K562 (cell line): ENCODE data around the gene SPATS2L. TPM values are rescaled to one million over a fixed set of nuclear protein-coding genes. Genes with fewer than 3 reads are reported as not detected.

Experiments used
- ATAC-seq: fragments of 200-7000 bp; cut with Tn5 transposase; 3 replicates; pipeline ENCODE4 v1.9.1; 2020; ENCODE audit warnings: moderate library complexity
- BruUV-seq: library from RNA; stranded (reverse); fragments of 400-500 nt; replicated peaks from 2 replicates; lab custom pipeline; 2021; lab: Mats Ljungman, UMichigan
- CTCF ChIA-PET: fragments of 300-600 bp; formaldehyde crosslinking; extraction: SDS; loops from one replicate; lab custom pipeline; 2021; ENCODE audit warnings: low intra/inter-chr PET ratio; lab: Yijun Ruan, JAX
- POLR2A ChIA-PET: fragments of 300-600, 350-650 bp; sonication (Branson Sonifier 250); formaldehyde crosslinking; extraction: SDS; loops from one replicate; lab custom pipeline; 2021; ENCODE audit warnings: antibody characterized with exemption, inconsistent platforms; lab: Yijun Ruan, JAX
- DNase-seq, 4 experiments: peaks; one replicate each; pipeline versions ENCODE4 v3.0.0 to v3.0.0-alpha.2; 2011 to 2018; ENCODE audit warnings: low spot score in 3 of 4, mixed read lengths in 3 of 4; ENCODE audit errors: extremely low read depth in 1 of 4
- FAIRE-seq: peaks from 2 replicates; lab custom pipeline; 2011; peaks lifted over from hg19 to GRCh38; lab: Jason Lieb, UNC
- H2AFZ ChIP-seq: 2 replicates; pipeline ENCODE4 v1.6.0; 2011; ENCODE audit warnings: low read depth, low read length, control low read depth, inconsistent platforms
- H3K27ac ChIP-seq: fragments of 200-600 bp; 3 replicates; pipeline ENCODE4 v1.8.0; 2011; ENCODE audit warnings: low read depth, mild to moderate bottlenecking, control low read depth, inconsistent platforms, low read length, moderate library complexity, mixed read lengths; ENCODE audit errors: extremely low read depth
- H3K27me3 ChIP-seq, 2 experiments: fragments of 300-600 bp in 1 of 2; 2 replicates in 1 of 2; 3 replicates in 1 of 2; pipeline versions ENCODE4 v1.6.0 to v1.8.0; 2011; ENCODE audit warnings: inconsistent platforms in 2 of 2, low read length in 2 of 2, mild to moderate bottlenecking in 1 of 2, mixed read lengths in 1 of 2, moderate library complexity in 1 of 2; ENCODE audit not compliant: control insufficient read depth in 2 of 2, insufficient read depth in 2 of 2
- H3K36me3 ChIP-seq: fragments of 300-600 bp; 3 replicates; pipeline ENCODE4 v1.8.0; 2011; ENCODE audit warnings: mild to moderate bottlenecking, low read length, inconsistent platforms; ENCODE audit not compliant: control insufficient read depth, insufficient read depth
- H3K4me1 ChIP-seq, 2 experiments: fragments of 200-600 bp in 1 of 2; replicated peaks in 1 of 2; 2 replicates in 1 of 2; 3 replicates in 1 of 2; pipeline versions ENCODE4 v1.5.1 to v1.8.0; 2011; ENCODE audit warnings: inconsistent platforms in 2 of 2, low read length in 2 of 2, mild to moderate bottlenecking in 1 of 2, mixed read lengths in 1 of 2, moderate library complexity in 1 of 2; ENCODE audit not compliant: control insufficient read depth in 2 of 2, insufficient read depth in 2 of 2
- H3K4me2 ChIP-seq: 2 replicates; pipeline ENCODE4 v1.6.1; 2011; ENCODE audit warnings: low read length, control low read depth, inconsistent platforms, mixed read lengths; ENCODE audit not compliant: insufficient read depth
- H3K4me3 ChIP-seq: fragments of 200-600 bp; sonication (generic), shearing (Covaris generic); 2 replicates; pipeline ENCODE4 v1.5.1; 2016; ENCODE audit warnings: control low read depth, inconsistent platforms
- H3K79me2 ChIP-seq: fragments of 200-600 bp; 3 replicates; pipeline ENCODE4 v1.8.0; 2011; ENCODE audit warnings: low read length, inconsistent platforms; ENCODE audit not compliant: control insufficient read depth, insufficient read depth
- H3K9ac ChIP-seq, 2 experiments: 2 replicates each; pipeline versions ENCODE4 v1.6.0 to v1.6.1; 2011; ENCODE audit warnings: low read depth in 2 of 2, low read length in 2 of 2, control low read depth in 1 of 2, inconsistent platforms in 1 of 2, mild to moderate bottlenecking in 1 of 2, mixed read lengths in 1 of 2; ENCODE audit not compliant: insufficient read depth in 1 of 2
- H3K9me1 ChIP-seq: one replicate; pipeline ENCODE4 v1.6.0; 2011; ENCODE audit warnings: inconsistent platforms, mild to moderate bottlenecking, low read length, moderate library complexity; ENCODE audit not compliant: control insufficient read depth, insufficient read depth
- H3K9me3 ChIP-seq: replicated peaks from 2 replicates; pipeline ENCODE4 v1.5.1; 2011; ENCODE audit warnings: low read depth, low read length, inconsistent platforms; ENCODE audit not compliant: control insufficient read depth, insufficient read depth
- H4K20me1 ChIP-seq: replicated peaks from 2 replicates; pipeline ENCODE4 v1.6.1; 2011; ENCODE audit warnings: low read length, inconsistent platforms, mixed read lengths; ENCODE audit not compliant: control insufficient read depth, insufficient read depth
- CCNT2 ChIP-seq: IDR thresholded peaks from 2 replicates; pipeline ENCODE4 v1.6.1; 2011; ENCODE audit warnings: borderline replicate concordance, low read depth, mild to moderate bottlenecking, moderate library complexity, mixed read lengths, low read length; ENCODE audit not compliant: insufficient read length; ENCODE audit errors: extremely low read depth
- HNRNPL ChIP-seq: fragments of 200-400 bp; formaldehyde crosslinking; IDR thresholded peaks from 2 replicates; pipeline ENCODE4 v1.6.1; 2017; ENCODE audit warnings: low read depth, mild to moderate bottlenecking, low read length
- IRF2 ChIP-seq: sonication (generic); formaldehyde crosslinking; IDR thresholded peaks from 2 replicates; pipeline ENCODE4 v1.8.1; 2022; ENCODE audit warnings: mild to moderate bottlenecking, missing genetic modification reagents
- LARP7 ChIP-seq: fragments of 450-650 bp; IDR thresholded peaks from 2 replicates; pipeline ENCODE4 v1.6.1; 2016
- MEF2A ChIP-seq: IDR thresholded peaks from 2 replicates; pipeline ENCODE4 v1.6.1; 2011; ENCODE audit warnings: low read depth, mild to moderate bottlenecking, low read length, moderate library complexity; ENCODE audit not compliant: control insufficient read depth
- PHB2 ChIP-seq: fragments of 450-650 bp; IDR thresholded peaks from 2 replicates; pipeline ENCODE4 v1.6.1; 2017; ENCODE audit warnings: low read depth
- PRMT5 ChIP-seq: sonication (generic); formaldehyde crosslinking; IDR thresholded peaks from 2 replicates; pipeline ENCODE4 v1.5.0; 2020; ENCODE audit warnings: missing genetic modification reagents
- STAT5B ChIP-seq: fragments of 250-450 bp; sonication (Bioruptor Pico); IDR thresholded peaks from 2 replicates; pipeline ENCODE4 v1.8.0; 2021; ENCODE audit warnings: mild to moderate bottlenecking, inconsistent platforms
- ZNF124 ChIP-seq: sonication (generic); formaldehyde crosslinking; IDR thresholded peaks from 2 replicates; pipeline ENCODE4 v1.8.1; 2022; ENCODE audit warnings: missing genetic modification reagents
- ZNF175 ChIP-seq: fragments of 200-800 bp; sonication (Bioruptor generic); IDR thresholded peaks from 2 replicates; pipeline ENCODE4 v1.6.1; 2016; ENCODE audit warnings: low read depth, mild to moderate bottlenecking, missing genetic modification characterization, missing compliant biosample characterization
- ZNF239 ChIP-seq: fragments of 250-450 bp; sonication (Bioruptor Pico); IDR thresholded peaks from 2 replicates; pipeline ENCODE4 v1.4.0; 2020; ENCODE audit warnings: mild to moderate bottlenecking
- ZNF707 ChIP-seq: fragments of 250-450 bp; sonication (Bioruptor Pico); conservative IDR thresholded peaks from 2 replicates; pipeline ENCODE4 v1.8.0; 2022; ENCODE audit warnings: inconsistent platforms, mild to moderate bottlenecking, moderate library complexity
- in situ Hi-C: fragments of 300-500 bp; cut with MboI; formaldehyde crosslinking; loops from 4 replicates; pipeline ENCODE4 v1.15.0; 2018; ENCODE audit warnings: inconsistent platforms, mixed read lengths
- intact Hi-C: fragments of 100-400 bp; cut with micrococcal nuclease; formaldehyde crosslinking; loops from 2 replicates; pipeline ENCODE4 v1.14.2; 2022
- polyA plus RNA-seq, 8 experiments: library from polyadenylated mRNA; depleted of rRNA in 4 of 8; stranded (reverse) in 5 of 8; unstranded in 3 of 8; fragments of >200 nt; fragmentation: Nextera tagmentation in 2 of 8; fragmentation: Illumina TruSeq in 1 of 8; extraction: Ambion mirVana in 2 of 8; extraction: Trizol in 1 of 8; gene quantifications; 2 replicates each; pipeline versions ENCODE4 v1.2.1 to v1.2.3, GENCODE V29; 2011 to 2014; ENCODE audit warnings: inconsistent platforms in 1 of 8, missing spikeins in 1 of 8
- total RNA-seq, 7 experiments: library from RNA; depleted of rRNA in 6 of 7; stranded (reverse); fragments of >200 nt in 6 of 7; fragmentation: Illumina TruSeq in 2 of 7; extraction: Trizol in 2 of 7; gene quantifications; 2 replicates each; pipeline versions ENCODE4 v1.2.1 to v1.2.3, GENCODE V29; 2011 to 2021; ENCODE audit warnings: low replicate concordance in 1 of 7
- TF ChIP-seq, protein P1 (sequence below): fragments of 250-450 bp; sonication (Bioruptor Pico); IDR thresholded peaks from 2 replicates; pipeline ENCODE4 v1.8.0; 2022; ENCODE audit warnings: inconsistent platforms, mild to moderate bottlenecking, moderate library complexity, borderline replicate concordance

Gene SPATS2L
- total and polyA plus RNA-seq, 9 of the 15 experiments (the other 6 are each of a cell fraction or from before 2014, with no cell fraction given) = 11.3 to 41.5 (median 24.9) TPM

DNA sequence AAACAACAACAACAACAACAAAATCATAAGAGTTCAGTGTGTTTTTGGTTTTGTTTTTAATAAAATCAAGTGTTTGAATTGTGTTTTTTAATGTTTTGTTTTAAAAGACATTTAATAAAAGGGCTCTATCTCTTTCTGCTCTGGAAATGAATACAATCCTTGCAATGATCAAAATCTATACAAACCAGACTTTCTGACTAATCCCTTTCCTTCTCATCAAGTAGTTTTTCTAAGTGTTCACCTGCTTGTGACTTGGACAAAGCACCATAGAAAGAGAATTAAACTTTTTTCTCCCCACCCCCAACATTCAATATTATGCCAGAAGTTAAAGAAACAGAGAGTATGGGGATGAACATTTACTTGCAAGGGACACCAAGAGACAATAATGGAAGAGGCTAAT is 142.0 kb downstream of the SPATS2L start:
- no TSS peak for BruUV-seq
- POLR2A ChIA-PET = no interaction called here
- FAIRE-seq = no peak

More for the DNA sequence above, 142.0 kb downstream of the SPATS2L start:
- H3K4me2 ChIP-seq = no peak overlapping the region
- CTCF ChIA-PET = no interaction called here
- no peaks in the 10 kb centered on the region for H3K79me2 ChIP-seq
- no peaks in the 10 kb centered on the region for H3K27me3 ChIP-seq
- no peak overlapping the region for H2AFZ ChIP-seq
- H3K4me1 ChIP-seq = no peaks in the 10 kb centered on the region
- H3K9ac ChIP-seq = no peak overlapping the region
- no peak for DNase-seq
- H3K9me3 ChIP-seq = no peaks in the 10 kb centered on the region
- no peaks in the 10 kb centered on the region for H3K9me1 ChIP-seq
- no peak overlapping the region for H3K27ac ChIP-seq
- TF ChIP-seq PRMT5 (CRISPR knock-in tag) (no peak), PHB2 (no peak), CCNT2 (no peak), ZNF124 (CRISPR knock-in tag) (no peak), LARP7 (no peak), IRF2 (CRISPR knock-in tag) (no peak), ZNF239 (no peak), ZNF175 (CRISPR knock-in tag) (no peak), MEF2A (no peak), STAT5B (CRISPR knock-in tag) (no peak), HNRNPL (no peak), ZNF707 (no peak)
- TF ChIP-seq, protein P1, sequence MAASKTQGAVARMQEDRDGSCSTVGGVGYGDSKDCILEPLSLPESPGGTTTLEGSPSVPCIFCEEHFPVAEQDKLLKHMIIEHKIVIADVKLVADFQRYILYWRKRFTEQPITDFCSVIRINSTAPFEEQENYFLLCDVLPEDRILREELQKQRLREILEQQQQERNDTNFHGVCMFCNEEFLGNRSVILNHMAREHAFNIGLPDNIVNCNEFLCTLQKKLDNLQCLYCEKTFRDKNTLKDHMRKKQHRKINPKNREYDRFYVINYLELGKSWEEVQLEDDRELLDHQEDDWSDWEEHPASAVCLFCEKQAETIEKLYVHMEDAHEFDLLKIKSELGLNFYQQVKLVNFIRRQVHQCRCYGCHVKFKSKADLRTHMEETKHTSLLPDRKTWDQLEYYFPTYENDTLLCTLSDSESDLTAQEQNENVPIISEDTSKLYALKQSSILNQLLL (CRISPR knock-in tag) = no peak
- TF ChIP-seq, all 486 proteins: peak for 0
- no peaks in the 10 kb centered on the region for H3K36me3 ChIP-seq
- intact Hi-C loops (no loop called here), in situ Hi-C loops (no loop called here)
- no peak overlapping the region for H3K4me3 ChIP-seq
- no peaks in the 10 kb centered on the region for H4K20me1 ChIP-seq
- no peak for ATAC-seq
